ENCODE measurements around the gene PLD2.

- TF ChIP-seq POLR2AphosphoS5 (IDR thresholded peaks at IDR 0.05) (no peak), CTCF (IDR thresholded peaks at IDR 0.05) (no peak), EP300 (IDR thresholded peaks at IDR 0.05) (no peak)
Measured at GRCh38 chr17:4862720-4863119, 55.8 kb downstream of the PLD2 start.

All from gastroesophageal sphincter (tissue), 3 donors.